GM21390 (cell line): ENCODE data around the gene NDUFA13.

Source experiments
- ATAC-seq: cut with Tn5 transposase; IDR thresholded peaks from one replicate; pipeline ENCODE4 v1.9.1; 2021; ENCODE audit not compliant: unreplicated experiment

NDUFA13 gene

DNA sequence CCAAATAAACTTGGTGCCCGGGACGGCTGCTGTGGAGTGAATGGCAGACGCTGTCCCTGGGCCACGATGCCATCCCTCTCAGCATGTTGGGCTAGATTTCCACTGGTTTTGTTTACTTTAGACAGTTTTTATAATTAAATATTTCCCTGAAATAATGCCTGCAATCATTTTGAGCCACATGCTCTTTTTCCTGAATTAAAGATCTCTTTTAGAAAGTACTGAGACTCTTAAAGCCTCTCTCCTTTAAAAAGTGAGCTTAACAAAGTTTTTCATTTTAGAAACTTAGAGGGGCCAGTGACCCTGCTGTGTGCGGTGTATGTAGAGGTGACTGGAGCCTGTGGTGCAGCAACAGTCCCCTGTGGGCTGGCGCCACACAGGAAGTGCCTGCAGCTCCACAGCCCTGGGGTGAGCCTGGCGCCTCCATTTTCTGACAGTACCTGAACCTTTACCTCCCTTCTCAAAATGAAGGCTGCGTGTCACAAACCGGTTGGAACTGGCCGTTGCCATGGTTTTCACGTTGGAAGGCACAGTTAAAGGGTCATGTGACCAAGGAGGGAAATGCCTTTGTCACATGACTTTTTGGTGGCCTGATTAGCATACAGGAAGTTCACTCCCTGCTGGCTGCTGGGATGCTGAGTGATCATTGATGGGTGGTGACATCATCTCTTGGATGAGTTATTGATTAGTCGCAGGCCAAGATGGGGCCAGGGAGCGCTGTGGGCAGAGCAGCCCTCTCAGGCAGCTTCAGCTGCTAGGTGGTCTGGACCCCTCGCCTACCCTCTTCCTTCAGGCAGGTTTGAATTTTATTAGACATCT is 26.9 kb upstream of the NDUFA13 start:
- ATAC-seq, result peak; percentile 48

DNA sequence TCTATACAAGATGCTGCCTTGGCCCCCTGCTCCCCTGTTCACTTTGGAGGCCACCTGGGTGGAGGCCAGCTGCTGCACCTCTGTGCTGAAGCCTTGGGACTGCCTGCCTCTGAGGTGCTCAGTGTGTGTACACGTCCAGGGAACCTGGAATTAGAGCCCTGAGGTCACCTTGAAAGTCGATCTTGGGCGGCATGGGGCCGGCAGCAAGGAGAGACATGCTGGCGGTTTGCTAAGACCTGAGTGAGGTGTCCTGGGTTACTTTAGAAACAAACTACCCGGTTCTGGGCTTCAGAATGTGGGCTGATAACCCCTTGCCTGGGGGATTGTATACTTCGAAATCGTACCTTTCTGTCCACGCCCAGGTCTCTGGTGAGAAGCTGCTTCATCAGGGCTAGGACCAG is 26.2 kb upstream of the NDUFA13 start:
- ATAC-seq, result no peak

DNA sequence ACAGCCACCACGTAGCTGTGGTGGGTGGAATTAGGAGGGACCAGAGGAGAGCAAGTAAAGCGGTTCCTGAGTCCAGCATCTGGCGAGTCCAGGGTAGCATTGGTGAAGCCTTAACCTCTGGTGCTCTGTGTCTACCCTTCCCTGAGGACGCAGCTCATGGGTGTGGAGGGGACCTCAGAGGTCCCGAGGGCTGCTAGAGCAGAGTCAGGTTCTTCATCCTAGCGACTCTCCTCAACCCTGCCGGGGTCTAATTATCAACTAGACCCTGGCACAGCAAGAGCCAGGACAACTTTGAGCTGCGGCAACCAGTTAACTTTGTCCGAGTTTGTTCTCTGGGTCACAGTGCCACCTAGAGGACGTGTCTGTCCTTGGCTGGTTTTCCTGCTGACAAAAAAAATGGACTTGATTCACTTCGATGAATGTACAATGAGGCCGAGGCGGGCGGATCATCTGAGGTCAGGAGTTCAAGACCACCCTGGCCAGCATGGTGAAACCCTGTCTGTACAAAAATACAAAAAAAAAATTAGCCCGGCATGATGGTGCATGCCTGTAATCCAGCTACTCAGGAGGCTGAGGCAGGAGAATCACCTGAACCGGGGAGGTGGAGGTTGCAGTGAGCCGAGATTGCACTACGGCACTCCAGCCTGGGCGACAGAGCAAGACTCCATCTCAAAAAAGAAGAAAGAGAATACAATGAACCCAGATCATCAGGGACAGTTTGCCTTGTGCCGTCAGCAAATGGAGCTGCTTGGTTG is 25.6 kb upstream of the NDUFA13 start:
- no peak for ATAC-seq

DNA sequence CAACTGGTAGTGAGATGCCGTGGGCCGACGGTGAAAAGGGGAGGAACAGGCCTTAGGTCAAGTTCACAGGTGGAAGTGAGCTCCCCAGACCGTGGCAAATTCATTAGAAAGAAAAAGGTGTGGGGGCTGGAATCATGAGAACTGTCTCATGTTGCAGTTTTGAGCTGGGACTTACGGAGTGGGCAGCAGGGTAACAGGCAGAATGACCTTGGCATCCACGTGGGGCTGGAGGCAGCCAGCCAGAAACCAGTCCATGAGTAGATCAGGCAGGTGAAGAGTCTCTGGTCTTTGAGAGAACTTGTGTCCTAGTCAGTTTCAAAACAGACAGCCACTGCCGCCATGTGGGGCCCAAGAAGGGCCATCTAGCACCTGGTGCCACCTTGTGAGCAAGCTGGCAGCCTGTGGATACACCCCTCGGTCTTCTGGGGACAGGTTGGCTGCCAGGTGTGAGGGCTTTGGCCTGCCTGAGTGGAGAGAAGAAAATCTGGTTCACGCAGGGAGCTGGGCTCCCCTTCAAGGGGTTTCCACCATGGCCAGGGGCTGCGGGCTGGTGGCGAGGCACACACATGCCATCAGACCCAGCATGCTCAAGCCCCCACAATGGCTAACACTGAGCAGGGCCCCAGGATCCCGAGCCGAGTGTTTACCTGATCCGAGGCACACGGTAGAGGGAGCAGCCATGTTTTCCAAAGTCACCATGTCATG is 24.6 kb upstream of the NDUFA13 start:
- ATAC-seq, result no peak

DNA sequence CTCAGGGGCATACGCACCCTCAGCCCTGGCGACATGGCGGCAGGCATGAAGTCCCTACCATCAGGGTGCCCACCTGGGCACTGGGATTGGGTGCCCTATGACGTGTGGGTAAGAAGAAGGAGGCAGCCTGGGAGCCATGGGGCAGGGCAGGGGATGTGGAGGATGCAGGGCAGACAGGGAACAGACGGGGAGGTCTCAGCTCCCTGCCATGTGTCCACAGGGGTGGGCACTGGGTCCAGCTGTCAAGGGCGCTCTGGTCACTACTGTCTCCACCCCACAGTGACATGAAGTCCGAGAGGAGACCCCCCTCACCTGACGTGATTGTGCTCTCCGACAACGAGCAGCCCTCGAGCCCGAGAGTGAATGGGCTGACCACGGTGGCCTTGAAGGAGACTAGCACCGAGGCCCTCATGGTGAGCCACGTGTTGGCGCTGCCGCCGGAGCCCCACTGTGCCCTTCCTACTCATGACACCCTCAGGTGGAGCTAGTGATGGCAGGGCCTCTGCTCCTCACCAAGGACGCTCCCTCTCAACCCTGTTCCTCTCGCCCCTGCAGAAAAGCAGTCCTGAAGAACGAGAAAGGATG is 23.9 kb upstream of the NDUFA13 start:
- ATAC-seq, result no peak

DNA sequence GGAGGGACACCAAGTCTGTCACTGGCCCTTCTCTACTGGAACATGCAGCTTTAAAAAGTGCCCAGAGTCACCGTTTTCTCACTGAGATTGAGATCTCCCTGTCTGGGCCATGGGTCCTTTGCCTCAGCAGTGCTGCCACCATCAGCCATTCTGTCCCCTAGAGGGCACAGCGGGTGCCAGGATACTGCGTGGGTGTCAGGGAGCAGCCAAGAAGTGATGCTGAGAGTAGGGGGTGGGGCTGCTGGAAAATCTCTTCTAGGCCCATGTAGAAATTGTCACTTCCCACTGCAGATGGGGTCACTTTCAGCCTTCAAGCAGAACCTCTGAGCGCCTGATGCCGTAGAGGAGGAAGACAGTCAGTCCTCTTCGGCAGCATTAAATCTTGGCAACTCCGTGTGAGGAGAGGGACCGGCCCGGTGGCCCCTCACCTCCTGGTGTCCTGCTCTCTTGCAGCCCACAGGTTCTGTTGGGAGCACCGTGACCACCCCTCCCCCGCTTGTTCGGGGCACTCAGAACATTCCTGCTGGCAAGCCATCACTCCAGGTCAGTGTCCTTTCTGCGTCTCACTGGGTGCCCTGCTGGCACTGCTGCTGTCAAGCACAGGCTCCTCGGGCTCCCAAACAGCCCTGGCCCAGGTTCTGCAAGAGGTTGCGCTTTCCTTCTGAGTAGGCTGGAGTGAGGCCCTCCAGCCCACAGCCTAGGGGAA is 22.0 kb upstream of the NDUFA13 start:
- no peak for ATAC-seq

DNA sequence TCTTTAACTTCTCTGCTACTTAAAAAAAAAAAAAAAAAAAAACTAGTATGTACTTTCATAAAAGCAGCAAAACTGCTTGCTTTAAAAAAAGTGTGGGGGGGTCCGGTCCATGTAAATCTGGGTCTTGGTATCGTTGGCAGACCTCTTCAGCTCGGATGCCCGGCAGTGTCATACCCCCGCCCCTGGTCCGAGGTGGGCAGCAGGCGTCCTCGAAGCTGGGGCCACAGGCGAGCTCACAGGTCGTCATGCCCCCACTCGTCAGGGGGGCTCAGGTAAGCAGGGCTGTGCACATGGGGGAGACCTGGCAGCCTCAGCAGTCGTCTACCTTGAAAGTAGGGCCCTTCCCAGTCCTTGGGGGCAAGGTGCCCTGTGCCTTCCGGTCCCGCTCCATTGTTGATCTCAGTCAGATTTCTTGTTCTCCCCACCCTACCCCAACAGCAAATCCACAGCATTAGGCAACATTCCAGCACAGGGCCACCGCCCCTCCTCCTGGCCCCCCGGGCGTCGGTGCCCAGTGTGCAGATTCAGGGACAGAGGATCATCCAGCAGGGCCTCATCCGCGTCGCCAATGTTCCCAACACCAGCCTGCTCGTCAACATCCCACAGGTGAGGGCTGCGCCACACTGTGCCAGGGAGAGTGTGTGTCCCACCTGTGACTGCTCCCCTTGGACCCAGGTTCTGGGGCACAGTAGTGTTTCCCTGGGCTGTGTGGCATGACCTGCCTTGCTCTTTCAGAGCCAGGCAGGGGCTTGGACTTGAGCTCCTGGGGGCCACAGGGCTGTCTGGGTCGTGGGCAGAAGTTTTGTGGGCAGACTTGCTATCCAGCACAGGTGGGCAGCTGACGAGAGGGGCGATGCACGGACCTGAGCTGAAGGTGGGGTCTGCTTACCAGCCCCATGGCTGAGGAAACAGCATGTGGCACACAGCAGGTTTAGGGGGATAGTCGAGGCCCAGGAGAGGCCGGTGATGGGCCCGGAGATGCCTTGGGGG is 20.1 kb upstream of the NDUFA13 start:
- ATAC-seq, result no peak

DNA sequence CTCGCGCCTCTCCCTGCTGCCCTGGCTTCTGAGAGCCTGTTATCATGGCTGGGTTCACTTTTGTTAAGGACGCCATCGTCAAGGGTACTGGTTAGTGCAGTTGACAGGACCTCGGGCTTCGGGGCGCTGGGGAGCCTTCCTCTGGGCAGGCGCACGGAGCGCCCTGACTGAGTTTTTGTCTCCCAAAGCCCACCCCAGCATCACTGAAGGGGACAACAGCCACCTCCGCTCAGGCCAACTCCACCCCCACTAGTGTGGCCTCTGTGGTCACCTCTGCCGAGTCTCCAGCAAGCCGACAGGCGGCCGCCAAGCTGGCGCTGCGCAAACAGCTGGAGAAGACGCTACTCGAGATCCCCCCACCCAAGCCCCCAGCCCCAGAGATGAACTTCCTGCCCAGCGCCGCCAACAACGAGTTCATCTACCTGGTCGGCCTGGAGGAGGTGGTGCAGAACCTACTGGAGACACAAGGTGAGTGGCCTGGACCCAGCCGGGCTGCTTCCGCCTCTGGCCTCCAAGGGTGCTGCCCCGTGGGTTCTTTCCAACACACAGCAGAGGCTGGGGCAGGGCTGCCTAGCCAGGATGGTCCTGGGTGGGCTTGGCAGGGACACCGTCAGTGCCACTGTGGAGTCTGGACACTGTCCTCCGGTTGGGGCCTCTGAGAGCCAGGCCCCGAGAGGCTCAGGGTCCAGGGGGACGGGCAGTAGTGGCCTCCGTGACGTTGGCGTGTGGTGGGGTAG is 17.6 kb upstream of the NDUFA13 start:
- no peak for ATAC-seq

DNA sequence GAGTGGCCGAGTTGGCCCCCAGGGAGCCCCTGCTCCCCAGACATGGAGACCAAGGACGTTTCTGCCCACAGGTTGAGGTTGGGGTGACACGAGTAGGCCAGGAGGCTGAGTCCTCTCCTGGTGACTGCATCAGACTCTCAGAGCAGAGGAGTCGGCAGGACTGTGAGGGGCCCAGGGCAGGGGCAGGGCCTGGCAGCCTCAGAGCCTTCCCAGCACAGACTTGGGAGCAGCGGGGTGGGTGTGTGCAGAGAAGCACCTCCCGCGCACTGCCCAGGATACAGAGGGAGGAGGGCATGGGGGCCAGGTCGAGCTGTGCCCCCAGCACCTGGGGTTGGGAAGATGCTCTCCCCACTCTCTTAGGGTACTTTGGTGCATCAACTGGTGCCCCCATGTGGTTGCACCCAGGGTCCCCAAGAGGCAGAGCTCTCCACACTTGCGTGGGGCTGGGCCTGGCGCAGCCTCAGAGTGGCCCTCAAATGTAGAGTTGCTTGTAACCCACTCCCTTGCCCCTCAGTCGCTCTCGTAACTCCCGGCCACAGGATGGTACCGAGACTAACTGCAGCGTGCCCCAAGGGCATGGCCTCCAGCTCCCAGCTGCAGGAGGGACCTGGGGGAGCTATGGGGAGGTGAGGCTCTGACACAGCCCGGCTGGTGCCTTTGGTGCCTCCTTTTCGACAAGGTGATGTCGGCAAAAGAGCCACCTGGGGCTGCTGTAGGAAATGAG is 16.6 kb upstream of the NDUFA13 start:
- ATAC-seq, result no peak

DNA sequence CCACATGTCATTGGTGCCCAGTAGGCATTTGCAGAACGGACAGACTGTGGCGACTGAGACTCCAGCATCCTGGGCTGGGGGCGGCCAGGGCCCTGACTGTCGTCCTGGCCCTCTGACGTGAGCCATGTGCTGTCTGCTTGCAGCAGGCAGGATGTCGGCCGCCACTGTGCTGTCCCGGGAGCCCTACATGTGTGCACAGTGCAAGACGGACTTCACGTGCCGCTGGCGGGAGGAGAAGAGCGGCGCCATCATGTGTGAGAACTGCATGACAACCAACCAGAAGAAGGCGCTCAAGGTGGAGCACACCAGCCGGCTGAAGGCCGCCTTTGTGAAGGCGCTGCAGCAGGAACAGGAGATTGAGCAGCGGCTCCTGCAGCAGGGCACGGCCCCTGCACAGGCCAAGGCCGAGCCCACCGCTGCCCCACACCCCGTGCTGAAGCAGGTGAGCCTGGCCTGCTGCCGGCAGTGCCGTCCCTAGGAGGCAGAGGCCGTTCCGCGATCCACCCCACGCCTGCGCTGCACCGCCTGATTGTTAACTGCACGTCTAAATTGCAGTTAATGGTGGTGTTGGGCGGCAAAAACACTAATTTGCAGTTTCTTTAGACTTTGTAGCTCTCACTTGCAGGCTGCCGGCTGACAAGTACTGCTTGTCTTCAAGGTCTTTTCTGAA is 14.9 kb upstream of the NDUFA13 start:
- no peak for ATAC-seq

DNA sequence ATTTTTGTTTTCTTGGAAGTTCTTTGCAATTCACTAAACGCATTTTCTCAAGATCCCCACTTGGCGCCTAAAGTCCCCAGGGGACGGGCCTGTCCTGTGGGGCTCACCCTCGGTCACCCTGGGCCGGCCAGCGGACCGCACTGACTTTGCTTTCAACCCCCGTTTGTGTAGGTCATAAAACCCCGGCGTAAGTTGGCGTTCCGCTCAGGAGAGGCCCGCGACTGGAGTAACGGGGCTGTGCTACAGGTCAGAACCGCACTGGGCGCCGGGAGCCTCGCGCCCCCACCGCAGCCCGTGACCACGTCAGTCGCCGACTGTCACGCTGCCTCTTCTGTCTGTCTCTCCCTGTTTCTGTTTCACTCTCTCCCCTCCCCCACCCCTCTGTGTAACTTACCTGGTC is 14.2 kb upstream of the NDUFA13 start:
- ATAC-seq, result no peak

DNA sequence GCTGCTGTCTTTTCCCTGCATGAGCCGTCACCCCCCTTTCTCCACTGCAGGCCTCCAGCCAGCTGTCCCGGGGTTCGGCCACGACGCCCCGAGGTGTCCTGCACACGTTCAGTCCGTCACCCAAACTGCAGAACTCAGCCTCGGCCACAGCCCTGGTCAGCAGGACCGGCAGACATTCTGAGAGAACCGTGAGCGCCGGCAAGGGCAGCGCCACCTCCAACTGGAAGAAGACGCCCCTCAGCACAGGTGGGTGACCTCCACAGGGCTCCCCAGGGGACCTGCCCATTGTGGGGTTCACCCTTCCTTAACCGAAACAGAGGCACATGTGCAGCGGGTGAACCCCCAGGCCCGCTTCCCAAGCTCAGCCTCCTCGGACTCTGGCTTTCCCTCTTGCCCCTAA is 13.7 kb upstream of the NDUFA13 start:
- no peak for ATAC-seq

DNA sequence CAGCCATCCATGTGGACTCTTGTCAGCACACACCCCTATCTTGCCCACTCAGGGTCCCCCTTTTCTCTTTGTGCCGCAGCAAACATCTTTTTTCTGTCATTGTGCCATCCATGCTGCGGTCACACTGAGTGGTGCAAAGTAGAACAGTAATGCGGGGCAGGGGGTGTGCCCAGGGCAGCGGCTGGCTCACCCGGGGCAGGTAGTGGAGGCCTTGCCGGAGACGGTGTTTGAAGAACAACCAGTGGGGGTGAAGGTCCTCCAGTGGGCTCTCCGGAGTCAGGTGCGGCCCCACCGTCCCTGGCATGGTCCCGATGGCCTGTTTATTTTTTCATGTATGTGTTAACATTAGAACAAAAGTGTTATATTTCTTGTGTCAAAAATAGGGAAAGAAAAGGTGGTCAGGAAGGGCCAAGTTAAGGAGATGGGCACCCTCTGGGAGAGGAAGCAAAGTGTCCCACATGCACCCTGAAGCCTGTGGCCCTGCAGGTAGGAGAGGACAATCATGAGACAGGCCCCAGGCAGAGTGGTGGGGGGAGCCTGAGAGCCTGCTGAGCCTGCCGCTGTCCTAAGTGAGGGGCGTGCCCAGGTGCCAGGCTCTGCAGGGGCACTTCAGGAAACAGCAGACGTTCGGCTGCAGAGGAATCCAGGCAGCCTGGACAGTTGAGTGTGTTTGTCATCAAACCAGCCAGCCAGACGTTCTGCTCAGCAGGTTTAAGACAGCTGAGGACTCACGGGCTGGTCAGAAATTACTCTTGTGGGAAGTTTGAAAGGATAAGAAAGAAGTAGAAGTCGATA is 13.0 kb upstream of the NDUFA13 start:
- ATAC-seq, result no peak

DNA sequence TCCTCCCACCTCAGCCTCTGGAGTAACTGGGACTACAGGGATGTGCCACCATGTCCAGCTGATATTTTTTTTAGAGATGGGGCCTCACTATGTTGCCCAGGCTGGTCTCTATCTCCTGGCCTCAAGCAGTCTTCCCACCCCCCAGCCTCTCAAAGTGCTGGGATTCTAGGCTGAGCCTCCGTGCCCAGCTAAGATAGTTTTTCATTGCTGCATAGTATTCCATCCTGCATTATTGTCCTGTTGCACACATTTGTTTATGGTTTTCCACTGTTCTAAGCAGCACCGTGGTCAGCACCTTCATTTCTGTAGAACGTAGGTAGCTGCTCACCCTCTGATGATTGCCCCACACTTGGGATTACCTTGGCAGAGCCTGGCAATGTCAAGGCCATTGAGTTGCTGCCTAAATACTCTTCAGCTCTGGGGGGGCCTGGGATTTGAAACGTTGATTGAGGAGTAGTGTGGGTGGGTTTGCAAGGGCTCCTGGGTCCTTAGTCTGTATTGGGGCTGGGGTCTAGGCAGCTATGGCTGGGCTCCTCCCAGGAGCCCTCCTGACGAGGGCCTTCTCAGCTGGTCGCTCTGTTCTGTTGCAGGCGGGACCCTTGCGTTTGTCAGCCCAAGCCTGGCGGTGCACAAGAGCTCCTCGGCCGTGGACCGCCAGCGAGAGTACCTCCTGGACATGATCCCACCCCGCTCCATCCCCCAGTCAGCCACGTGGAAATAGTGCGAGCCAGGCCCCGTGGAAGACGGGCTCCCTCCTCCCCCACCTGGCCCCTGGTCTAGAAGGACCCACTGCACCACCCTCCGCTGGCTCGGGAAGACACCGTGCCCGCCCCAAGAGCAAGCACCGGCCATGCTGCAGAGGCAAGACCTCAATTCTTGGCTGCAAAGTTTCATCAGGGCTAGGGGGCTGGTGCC is 11.0 kb upstream of the NDUFA13 start:
- no peak for ATAC-seq

DNA sequence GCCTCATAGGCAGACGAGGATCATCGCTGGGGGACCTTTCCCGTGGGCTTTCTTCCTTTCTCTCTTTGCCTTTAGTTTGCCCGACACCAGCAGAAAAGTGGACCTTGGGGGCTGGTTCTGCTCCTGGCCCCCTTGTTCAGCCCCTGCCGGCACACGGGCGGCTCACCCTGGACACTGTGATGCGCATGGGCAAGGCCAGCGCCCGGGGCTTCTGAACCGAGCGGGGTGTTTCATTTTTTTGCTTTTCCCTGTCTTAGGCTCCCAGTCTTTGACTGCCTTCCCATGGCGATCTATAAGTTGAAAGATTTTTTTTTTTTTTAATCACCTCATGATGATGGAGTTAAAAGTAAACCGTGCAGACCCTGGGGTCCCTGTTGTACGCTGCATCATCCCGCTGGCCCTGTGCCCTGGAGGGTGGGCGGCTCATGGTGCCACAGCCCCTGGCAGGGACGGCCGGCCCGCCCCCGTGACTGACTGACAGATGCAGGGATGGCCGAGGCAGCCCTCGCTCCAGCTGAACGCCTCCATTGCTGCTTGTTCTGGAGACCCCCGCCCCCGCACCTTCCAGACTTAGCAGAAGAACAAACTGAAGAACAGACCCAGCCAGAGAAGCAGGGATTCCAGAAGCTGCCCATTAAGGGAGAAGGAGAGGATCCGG is 10.2 kb upstream of the NDUFA13 start:
- ATAC-seq, result no peak
